ENCODE results near the gene HEBP2. TPM values are rescaled to one million over a fixed set of nuclear protein-coding genes. Genes with fewer than 3 reads are reported as not detected.
A peak's percentile ranks its signal among the peaks of the same experiment; 100 is the strongest.

The HEBP2 gene
- total and polyA plus RNA-seq, 3 experiments from 2014 or later, result 27.2 to 42.0 (median 27.5) TPM

DNA sequence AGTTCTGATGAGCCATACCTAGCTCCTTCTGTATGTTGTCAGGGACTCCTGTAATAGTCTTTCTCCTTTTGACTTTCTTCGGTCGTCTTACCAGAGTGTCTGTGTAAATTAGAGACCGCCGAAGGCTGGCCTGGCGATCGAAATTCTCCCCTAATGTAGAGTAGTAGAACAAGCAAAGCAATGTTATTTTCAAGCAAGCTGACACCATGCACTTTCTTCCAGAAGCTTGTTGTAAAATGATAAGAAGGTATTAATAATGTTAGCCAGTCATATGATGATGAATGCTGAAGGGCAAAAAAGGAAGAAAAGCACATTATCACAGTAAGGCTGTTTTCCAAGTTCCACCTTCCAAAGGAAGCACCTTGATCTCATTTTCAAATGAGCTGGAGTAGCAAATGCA, 37.9 kb downstream of the HEBP2 start:
- Mint-ChIP-seq H3K4me3 (no peak overlapping the region), H3K4me1 (no peaks in the 10 kb centered on the region)
- POLR2A ChIA-PET, result no interaction called here

DNA sequence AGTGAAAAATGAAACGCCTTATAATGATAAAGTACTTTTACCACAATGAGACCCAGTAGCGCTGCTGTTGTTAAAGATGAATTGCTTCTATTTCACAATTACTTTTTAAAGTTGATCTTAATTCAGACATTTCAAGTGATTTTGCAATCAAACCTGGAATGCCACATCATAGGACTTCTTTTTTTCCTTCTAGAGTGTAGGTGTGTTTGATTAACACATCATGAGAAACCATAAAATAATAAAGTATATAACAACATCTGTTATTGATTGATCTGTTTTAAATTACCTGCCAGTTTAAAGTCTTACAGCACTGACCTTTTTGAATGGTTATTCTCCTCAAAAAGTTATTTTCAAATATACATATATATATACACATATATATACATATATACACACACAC, 38.6 kb downstream of the HEBP2 start:
- no peak overlapping the region for H3K27ac Mint-ChIP-seq
- no peak overlapping the region for H3K4me3 Mint-ChIP-seq
- no peak for DNase-seq
- H3K36me3 Mint-ChIP-seq, result no peaks in the 10 kb centered on the region
- Histone ChIP-seq H3K27me3 (ENCODE audit: insufficient read depth, low read length, poor library complexity, severe bottlenecking) (no peaks in the 10 kb centered on the region), H3K27ac (ENCODE audit: low read depth, low read length) (no peak overlapping the region), H3K9me3 (ENCODE audit: low read length) (no peaks in the 10 kb centered on the region), H3K36me3 (ENCODE audit: insufficient read depth, low read length) (no peaks in the 10 kb centered on the region), H3K4me3 (ENCODE audit: low read length) (no peak overlapping the region), H3K4me1 (ENCODE audit: insufficient read depth, low read length) (no peaks in the 10 kb centered on the region)
- peaks cover 4% of the 10 kb centered on the region in 2 donors for H3K27me3 Mint-ChIP-seq
- H3K9me3 Mint-ChIP-seq, result no peaks in the 10 kb centered on the region
- POLR2A ChIA-PET, result no interaction called here
- CTCF ChIA-PET, result no interaction called here
- no peaks in the 10 kb centered on the region for H3K4me1 Mint-ChIP-seq

More for the DNA sequence above, 37.9 kb downstream of the HEBP2 start:
- no peaks in the 10 kb centered on the region for H3K27me3 ChIP-seq (ENCODE audit: insufficient read depth, low read length, poor library complexity, severe bottlenecking)
- CTCF ChIA-PET, result no interaction called here
- no peaks in the 10 kb centered on the region for H3K9me3 ChIP-seq (ENCODE audit: low read length)
- no peak overlapping the region for H3K27ac ChIP-seq (ENCODE audit: low read depth, low read length)
- no peak overlapping the region for H3K4me3 ChIP-seq (ENCODE audit: low read length)
- H3K4me1 ChIP-seq (ENCODE audit: insufficient read depth, low read length), result no peaks in the 10 kb centered on the region
- Mint-ChIP-seq H3K27ac (no peak overlapping the region), H3K9me3 (no peaks in the 10 kb centered on the region), H3K27me3 (peaks cover 3 to 4% of the 10 kb centered on the region in 2 donors), H3K36me3 (no peaks in the 10 kb centered on the region)
- no peak for DNase-seq
- H3K36me3 ChIP-seq (ENCODE audit: insufficient read depth, low read length), result no peaks in the 10 kb centered on the region

DNA sequence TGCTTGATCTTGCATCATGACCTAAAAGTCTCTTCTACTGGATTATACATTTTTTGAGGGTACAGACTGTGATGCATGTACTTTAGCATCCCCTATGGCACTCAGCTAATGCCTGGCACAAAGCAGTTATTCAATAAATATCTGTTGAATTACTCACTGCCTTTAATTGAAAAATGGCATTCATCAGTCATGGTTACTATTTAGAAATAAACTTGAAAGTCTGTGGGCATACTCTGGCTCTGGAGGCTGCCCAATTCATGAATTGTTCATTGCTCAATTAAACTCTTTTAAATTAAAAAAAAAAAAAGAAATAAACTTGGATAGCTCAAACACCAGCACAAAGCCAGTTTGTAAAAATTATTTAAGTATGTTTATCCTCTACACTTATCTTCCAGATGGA, 40.0 kb downstream of the HEBP2 start:
- Histone ChIP-seq H3K27ac (ENCODE audit: low read depth, low read length) (no peak overlapping the region), H3K4me3 (ENCODE audit: low read length) (no peak overlapping the region), H3K27me3 (ENCODE audit: insufficient read depth, low read length, poor library complexity, severe bottlenecking) (no peaks in the 10 kb centered on the region), H3K9me3 (ENCODE audit: low read length) (no peaks in the 10 kb centered on the region), H3K36me3 (ENCODE audit: insufficient read depth, low read length) (no peaks in the 10 kb centered on the region), H3K4me1 (ENCODE audit: insufficient read depth, low read length) (no peaks in the 10 kb centered on the region)
- POLR2A ChIA-PET, result no interaction called here
- no peak overlapping the region for H3K27ac Mint-ChIP-seq
- H3K4me1 Mint-ChIP-seq, result no peaks in the 10 kb centered on the region
- no peak overlapping the region for H3K4me3 Mint-ChIP-seq
- H3K9me3 Mint-ChIP-seq, result no peaks in the 10 kb centered on the region
- H3K27me3 Mint-ChIP-seq, result peaks cover 4 to 8% of the 10 kb centered on the region in 2 donors
- no peaks in the 10 kb centered on the region for H3K36me3 Mint-ChIP-seq
- DNase-seq, result no peak
- CTCF ChIA-PET, result interaction anchor here (1.4 kb wide), 1 partner anchor 65 kb away, joined by 3 read pairs; no protein-coding TSS in a partner anchor

DNA sequence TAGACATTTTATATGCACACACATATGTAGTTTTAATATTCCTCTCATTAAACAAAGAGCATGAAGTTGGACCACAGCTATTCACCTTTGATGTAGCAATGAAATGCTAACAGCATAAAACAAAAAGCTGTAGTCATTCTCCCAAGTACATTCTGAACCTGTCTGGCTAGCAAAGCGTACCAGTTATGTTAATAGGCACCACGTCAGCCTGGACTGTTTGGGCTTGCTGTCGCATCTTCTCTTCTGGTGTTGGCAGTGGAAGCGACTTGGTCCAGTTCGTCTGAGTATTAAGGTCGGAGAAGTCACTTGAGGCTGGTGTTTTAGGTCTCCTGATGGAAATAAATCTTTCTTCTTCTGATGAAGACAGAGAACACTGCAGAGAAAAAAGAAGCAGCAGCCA, 42.8 kb downstream of the HEBP2 start:
- Mint-ChIP-seq H3K9me3 (no peaks in the 10 kb centered on the region), H3K27me3 (peaks cover 4 to 8% of the 10 kb centered on the region in 2 donors), H3K4me3 (no peak overlapping the region), H3K4me1 (no peaks in the 10 kb centered on the region), H3K27ac (no peak overlapping the region), H3K36me3 (no peaks in the 10 kb centered on the region)
- no peaks in the 10 kb centered on the region for H3K4me1 ChIP-seq (ENCODE audit: insufficient read depth, low read length)
- no peak for DNase-seq
- no peaks in the 10 kb centered on the region for H3K36me3 ChIP-seq (ENCODE audit: insufficient read depth, low read length)
- ChIA-PET POLR2A (interaction anchor here (1.6 kb wide), 1 partner anchor 9 kb away, joined by 4 read pairs; no protein-coding TSS in a partner anchor), CTCF (interaction anchor here (2.1 kb wide), 1 partner anchor 11 kb away, joined by 7 read pairs; no protein-coding TSS in a partner anchor)
- H3K9me3 ChIP-seq (ENCODE audit: low read length), result no peaks in the 10 kb centered on the region
- no peak overlapping the region for H3K4me3 ChIP-seq (ENCODE audit: low read length)
- H3K27me3 ChIP-seq (ENCODE audit: insufficient read depth, low read length, poor library complexity, severe bottlenecking), result no peaks in the 10 kb centered on the region
- no peak overlapping the region for H3K27ac ChIP-seq (ENCODE audit: low read depth, low read length)

DNA sequence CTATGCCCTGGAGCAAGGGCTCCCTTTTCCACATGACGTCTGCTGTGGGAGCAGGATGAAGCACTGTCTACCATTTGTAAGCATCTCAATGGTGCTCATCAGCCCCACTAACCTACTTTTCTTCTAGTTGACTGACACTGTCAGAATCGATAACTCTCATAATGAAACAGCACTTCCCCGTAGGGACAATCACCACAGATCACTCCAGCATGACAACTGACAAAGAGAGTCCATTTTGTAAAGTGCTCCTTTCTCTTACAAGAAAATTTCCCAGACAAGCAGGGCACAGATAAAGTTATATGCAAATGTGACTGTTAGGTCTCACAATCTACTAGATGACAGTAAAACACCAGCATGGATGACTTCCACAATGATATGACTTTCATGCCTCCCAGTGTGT, 46.4 kb downstream of the HEBP2 start:
- H3K27ac Mint-ChIP-seq, result peak overlapping the region in 1 of 8 donors; percentile 52
- no peaks in the 10 kb centered on the region for H3K9me3 Mint-ChIP-seq
- no peak overlapping the region for H3K4me3 Mint-ChIP-seq
- peaks cover 4 to 8% of the 10 kb centered on the region in 2 donors for H3K27me3 Mint-ChIP-seq
- H3K4me1 Mint-ChIP-seq, result peaks cover 9 to 10% (median 10%) of the 10 kb centered on the region in 3 donors
- Histone ChIP-seq H3K9me3 (ENCODE audit: low read length) (no peaks in the 10 kb centered on the region), H3K27ac (ENCODE audit: low read depth, low read length) (no peak overlapping the region), H3K36me3 (ENCODE audit: insufficient read depth, low read length) (no peaks in the 10 kb centered on the region), H3K4me1 (ENCODE audit: insufficient read depth, low read length) (peaks cover 8% of the 10 kb centered on the region), H3K4me3 (ENCODE audit: low read length) (no peak overlapping the region), H3K27me3 (ENCODE audit: insufficient read depth, low read length, poor library complexity, severe bottlenecking) (no peaks in the 10 kb centered on the region)
- DNase-seq, result no peak
- CTCF ChIA-PET, result interaction anchor here (1.9 kb wide), 1 partner anchor 59 kb away, joined by 4 read pairs; no protein-coding TSS in a partner anchor
- H3K36me3 Mint-ChIP-seq, result no peaks in the 10 kb centered on the region
- POLR2A ChIA-PET, result no interaction called here

DNA sequence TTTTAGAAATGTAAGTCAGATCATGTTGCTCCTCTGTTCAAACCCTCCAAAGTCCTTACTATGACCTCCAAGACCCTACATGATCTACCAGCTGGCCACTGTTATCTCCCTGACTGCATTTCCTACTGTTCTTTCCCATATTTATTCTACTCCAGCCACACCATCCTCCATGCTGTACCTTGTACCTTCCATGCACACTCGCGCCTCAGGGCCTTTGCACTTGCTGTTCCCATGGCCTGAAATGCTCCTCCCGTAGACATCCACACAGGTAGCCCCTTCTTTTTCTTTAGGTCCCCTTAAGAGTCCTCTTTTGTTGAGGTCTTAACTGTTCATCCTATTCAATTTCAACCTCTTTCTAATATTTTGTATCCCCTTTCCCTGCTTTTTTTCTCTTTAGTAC, 47.0 kb downstream of the HEBP2 start:
- Mint-ChIP-seq H3K4me3 (no peak overlapping the region), H3K27me3 (peaks cover 4 to 8% of the 10 kb centered on the region in 2 donors), H3K4me1 (peaks cover 14 to 16% (median 15%) of the 10 kb centered on the region in 3 donors), H3K36me3 (no peaks in the 10 kb centered on the region), H3K9me3 (no peaks in the 10 kb centered on the region), H3K27ac (no peak overlapping the region)
- H3K4me1 ChIP-seq (ENCODE audit: insufficient read depth, low read length), result peaks cover 8% of the 10 kb centered on the region
- no peaks in the 10 kb centered on the region for H3K36me3 ChIP-seq (ENCODE audit: insufficient read depth, low read length)
- H3K9me3 ChIP-seq (ENCODE audit: low read length), result no peaks in the 10 kb centered on the region
- DNase-seq, result no peak
- ChIA-PET POLR2A (no interaction called here), CTCF (no interaction called here)
- no peak overlapping the region for H3K27ac ChIP-seq (ENCODE audit: low read depth, low read length)
- H3K27me3 ChIP-seq (ENCODE audit: insufficient read depth, low read length, poor library complexity, severe bottlenecking), result no peaks in the 10 kb centered on the region
- no peak overlapping the region for H3K4me3 ChIP-seq (ENCODE audit: low read length)

DNA sequence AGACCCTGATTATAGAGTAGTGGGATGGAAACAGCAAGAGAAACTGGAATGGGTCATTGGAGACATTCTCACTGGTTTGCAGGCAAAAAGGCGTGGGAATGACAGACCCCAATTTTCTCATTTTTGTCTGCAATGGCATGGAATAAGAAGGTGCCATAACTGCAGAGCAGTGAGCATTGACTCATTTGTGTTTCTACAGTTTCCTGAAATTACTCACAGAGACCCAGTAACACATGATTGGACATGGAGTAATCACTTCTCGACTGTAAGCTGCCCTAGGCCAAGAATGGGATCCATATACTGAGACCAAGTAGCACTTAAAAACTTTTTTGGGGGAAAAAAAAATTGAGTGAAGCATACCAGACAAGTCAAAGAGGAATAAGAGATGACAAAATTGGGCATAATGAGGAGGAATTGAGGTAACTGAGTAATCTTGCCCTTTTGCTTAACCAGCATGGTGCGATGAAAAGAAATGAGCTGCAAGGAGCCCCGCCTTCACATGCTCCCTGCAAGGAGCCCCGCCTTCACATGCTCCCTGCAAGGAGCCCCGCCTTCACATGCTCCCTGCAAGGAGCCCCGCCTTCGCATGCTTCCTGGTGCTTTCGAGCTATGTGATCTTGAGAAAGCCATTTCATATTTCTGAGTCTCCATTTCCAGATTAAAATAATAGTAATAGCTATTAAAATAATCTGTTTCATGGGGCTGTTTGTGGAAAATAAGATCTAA, 51.1 kb downstream of the HEBP2 start:
- Histone ChIP-seq H3K27me3 (ENCODE audit: insufficient read depth, low read length, poor library complexity, severe bottlenecking) (no peaks in the 10 kb centered on the region), H3K4me1 (ENCODE audit: insufficient read depth, low read length) (peaks cover 21% of the 10 kb centered on the region), H3K27ac (ENCODE audit: low read depth, low read length) (no peak overlapping the region), H3K4me3 (ENCODE audit: low read length) (no peak overlapping the region), H3K9me3 (ENCODE audit: low read length) (no peaks in the 10 kb centered on the region), H3K36me3 (ENCODE audit: insufficient read depth, low read length) (no peaks in the 10 kb centered on the region)
- peaks cover 20 to 30% (median 23%) of the 10 kb centered on the region in 3 donors for H3K4me1 Mint-ChIP-seq
- no peaks in the 10 kb centered on the region for H3K9me3 Mint-ChIP-seq
- CTCF ChIA-PET, result interaction anchor here (0.8 to 2.1 kb wide), 4 partner anchors 25 to 346 kb away, joined by 3 to 10 read pairs (median 4); partner anchors contain the start of gene HEBP2
- POLR2A ChIA-PET, result interaction anchor here (0.8 kb wide), 1 partner anchor 9 kb away, joined by 4 read pairs; no protein-coding TSS in a partner anchor
- H3K27me3 Mint-ChIP-seq, result no peaks in the 10 kb centered on the region
- no peaks in the 10 kb centered on the region for H3K36me3 Mint-ChIP-seq
- DNase-seq, result peak in 4 of 5 donors; percentile 16 to 67 (median 58)
- H3K4me3 Mint-ChIP-seq, result peak overlapping the region; percentile 39 to 86 (median 63)
- H3K27ac Mint-ChIP-seq, result peak overlapping the region; percentile 37 to 91 (median 84)

DNA sequence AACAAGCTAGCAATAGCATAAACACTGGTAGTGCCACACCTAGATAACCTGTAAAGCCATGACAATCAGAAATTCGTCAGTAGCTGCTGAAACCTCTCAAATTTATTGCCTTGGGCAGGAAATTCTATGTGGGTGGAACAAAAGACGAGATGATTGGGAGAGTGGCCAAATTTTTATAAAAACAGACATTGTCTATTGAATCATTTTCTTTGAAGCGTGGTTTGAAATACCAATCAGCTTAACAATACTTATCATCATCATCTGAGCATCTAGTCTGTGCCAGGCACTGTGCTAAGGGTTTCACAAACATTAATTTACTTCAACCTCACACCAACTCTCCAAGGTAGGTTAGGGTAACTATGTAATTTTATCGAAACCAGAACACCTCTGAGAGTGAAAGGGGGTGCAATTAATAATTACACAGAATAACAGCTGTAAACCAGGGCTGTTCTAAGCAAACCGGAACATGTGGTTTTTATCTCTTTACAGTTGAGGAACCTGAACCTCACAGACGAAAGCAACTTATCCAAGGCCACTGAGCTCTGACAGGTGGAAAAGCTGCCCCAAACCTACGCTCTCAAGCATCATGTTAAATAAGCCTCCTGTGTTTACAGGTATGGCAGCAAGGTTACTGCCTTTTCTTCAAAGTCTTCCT, 51.9 kb downstream of the HEBP2 start:
- Mint-ChIP-seq H3K36me3 (no peaks in the 10 kb centered on the region), H3K27me3 (no peaks in the 10 kb centered on the region), H3K9me3 (no peaks in the 10 kb centered on the region), H3K27ac (peak overlapping the region; percentile 46 to 91 (median 82)), H3K4me1 (peaks cover 20 to 30% (median 23%) of the 10 kb centered on the region in 3 donors), H3K4me3 (peak overlapping the region; percentile 39 to 86 (median 63))
- ChIA-PET POLR2A (interaction anchor here (0.8 kb wide), 1 partner anchor 9 kb away, joined by 4 read pairs; no protein-coding TSS in a partner anchor), CTCF (interaction anchor here (0.8 to 2.1 kb wide), 4 partner anchors 26 to 347 kb away, joined by 3 to 10 read pairs (median 4); partner anchors contain the start of gene HEBP2)
- Histone ChIP-seq H3K27me3 (ENCODE audit: insufficient read depth, low read length, poor library complexity, severe bottlenecking) (no peaks in the 10 kb centered on the region), H3K36me3 (ENCODE audit: insufficient read depth, low read length) (no peaks in the 10 kb centered on the region), H3K27ac (ENCODE audit: low read depth, low read length) (no peak overlapping the region), H3K9me3 (ENCODE audit: low read length) (no peaks in the 10 kb centered on the region), H3K4me1 (ENCODE audit: insufficient read depth, low read length) (peaks cover 21% of the 10 kb centered on the region), H3K4me3 (ENCODE audit: low read length) (peak overlapping the region; percentile 30)
- peak in 3 of 5 donors; percentile 42 to 70 (median 55) for DNase-seq

Data from CD8-positive, alpha-beta memory T cell (primary cell).